GM21423 (cell line): ENCODE data around the gene KDM1B.
A peak's percentile ranks its signal among the peaks of the same experiment; 100 is the strongest.

Experiments used
- ATAC-seq: cut with Tn5 transposase; IDR thresholded peaks from one replicate; pipeline ENCODE4 v1.9.1; 2021; ENCODE audit warnings: mild to moderate bottlenecking, moderate library complexity; ENCODE audit not compliant: unreplicated experiment

The KDM1B gene, protein sequence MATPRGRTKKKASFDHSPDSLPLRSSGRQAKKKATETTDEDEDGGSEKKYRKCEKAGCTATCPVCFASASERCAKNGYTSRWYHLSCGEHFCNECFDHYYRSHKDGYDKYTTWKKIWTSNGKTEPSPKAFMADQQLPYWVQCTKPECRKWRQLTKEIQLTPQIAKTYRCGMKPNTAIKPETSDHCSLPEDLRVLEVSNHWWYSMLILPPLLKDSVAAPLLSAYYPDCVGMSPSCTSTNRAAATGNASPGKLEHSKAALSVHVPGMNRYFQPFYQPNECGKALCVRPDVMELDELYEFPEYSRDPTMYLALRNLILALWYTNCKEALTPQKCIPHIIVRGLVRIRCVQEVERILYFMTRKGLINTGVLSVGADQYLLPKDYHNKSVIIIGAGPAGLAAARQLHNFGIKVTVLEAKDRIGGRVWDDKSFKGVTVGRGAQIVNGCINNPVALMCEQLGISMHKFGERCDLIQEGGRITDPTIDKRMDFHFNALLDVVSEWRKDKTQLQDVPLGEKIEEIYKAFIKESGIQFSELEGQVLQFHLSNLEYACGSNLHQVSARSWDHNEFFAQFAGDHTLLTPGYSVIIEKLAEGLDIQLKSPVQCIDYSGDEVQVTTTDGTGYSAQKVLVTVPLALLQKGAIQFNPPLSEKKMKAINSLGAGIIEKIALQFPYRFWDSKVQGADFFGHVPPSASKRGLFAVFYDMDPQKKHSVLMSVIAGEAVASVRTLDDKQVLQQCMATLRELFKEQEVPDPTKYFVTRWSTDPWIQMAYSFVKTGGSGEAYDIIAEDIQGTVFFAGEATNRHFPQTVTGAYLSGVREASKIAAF

DNA sequence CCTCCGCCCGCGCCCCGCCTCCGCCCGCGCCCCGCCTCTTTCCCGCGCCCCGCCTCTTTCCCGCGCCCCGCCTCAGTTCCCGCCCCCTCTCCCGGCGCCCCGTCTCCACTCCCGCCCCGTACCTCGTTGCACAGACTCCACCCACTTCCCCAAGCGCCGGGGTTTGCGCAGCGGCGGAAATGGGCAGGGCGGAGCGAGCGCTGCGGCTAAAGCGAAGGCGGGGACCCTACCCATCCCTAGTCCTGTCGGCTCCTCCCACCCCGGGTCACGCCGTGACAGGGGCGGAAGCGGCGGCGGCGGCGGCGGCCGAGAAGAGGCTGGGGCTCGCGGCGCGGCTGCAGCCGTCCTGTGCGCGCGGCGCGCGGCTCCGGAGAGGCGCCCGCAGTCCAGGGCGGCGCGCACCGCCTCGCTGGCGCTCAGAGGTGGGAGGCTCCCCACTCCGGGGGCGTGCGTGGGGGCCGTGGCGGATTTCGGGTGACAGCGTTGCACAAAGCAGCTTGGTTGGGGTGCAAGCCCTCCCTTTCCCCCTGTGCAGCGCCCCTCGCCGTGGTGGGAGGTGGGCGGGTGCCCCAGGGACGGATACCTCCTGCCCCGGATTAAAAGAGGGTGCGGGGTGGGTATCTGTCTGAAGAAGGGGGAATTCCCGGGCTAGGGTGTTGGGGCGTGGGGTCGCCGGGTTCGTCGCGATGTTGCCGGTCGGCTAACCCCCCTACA, at the start of gene KDM1B:
TSS of gene KDM1B (plus strand) at position 273 of the 714 bp plus-strand sequence. CDS start 4,474 bp downstream, outside the sequence.
- ATAC-seq, result peak; percentile 87

- no peak for ATAC-seq
Measured at GRCh38 chr6:18107061-18107460, 48.2 kb upstream of the KDM1B start.

GRCh38 chr6:18110162-18110561, 45.1 kb upstream of the KDM1B start:
- ATAC-seq, result no peak

DNA sequence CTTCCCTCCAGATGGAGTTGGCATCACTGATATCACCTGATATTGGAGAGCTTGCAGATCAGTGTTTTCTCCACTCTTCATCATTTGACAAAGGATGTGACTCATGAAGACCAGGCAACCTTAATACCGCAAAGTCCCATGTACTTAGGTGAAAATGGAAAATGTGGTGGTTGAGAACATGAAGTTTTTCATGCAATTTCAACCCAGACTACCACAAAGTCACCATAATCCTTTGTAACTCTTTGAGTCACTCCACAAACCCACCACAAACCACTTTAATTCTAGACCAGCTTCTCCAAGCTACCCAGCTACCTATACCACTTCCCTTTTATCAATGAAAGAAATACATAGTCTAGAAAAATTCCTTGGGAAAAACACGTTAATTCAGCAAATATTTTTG, 39.9 kb upstream of the KDM1B start:
- ATAC-seq, result no peak

DNA sequence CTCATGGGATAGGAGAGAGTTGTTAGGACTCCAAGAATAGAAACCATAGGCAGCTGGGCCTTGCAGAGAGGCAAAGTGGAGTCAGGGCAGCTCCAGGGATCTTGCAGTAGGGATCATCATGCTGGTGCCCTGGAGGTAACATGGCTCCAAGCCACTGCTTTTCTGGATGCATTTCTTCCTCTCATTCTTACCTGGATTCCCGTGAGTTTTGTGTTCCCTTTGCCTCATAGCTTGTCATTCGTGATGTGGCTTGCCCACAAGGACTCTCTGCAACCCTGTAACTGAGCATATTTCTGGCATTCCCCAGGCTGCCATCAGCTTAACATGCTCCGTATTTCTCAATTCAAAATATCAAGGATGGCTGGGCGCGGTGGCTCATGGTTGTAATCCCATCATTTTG, 38.1 kb upstream of the KDM1B start:
- no peak for ATAC-seq

- ATAC-seq, result no peak
Measured at GRCh38 chr6:18118330-18118729, 36.9 kb upstream of the KDM1B start.

- ATAC-seq, result no peak
Measured at GRCh38 chr6:18119236-18119635, 36.0 kb upstream of the KDM1B start.

- no peak for ATAC-seq
Measured at GRCh38 chr6:18121580-18122127, 33.6 kb upstream of the KDM1B start.

GRCh38 chr6:18122128-18123093, 32.8 kb upstream of the KDM1B start, which contains the start of gene NHLRC1:
TSS of gene NHLRC1 (minus strand) at chr6:18122677. CDS start at chr6:18122606, 71 bp downstream.
- ATAC-seq, result peak; percentile 100

- no peak for ATAC-seq
Measured at GRCh38 chr6:18126121-18126520, 29.1 kb upstream of the KDM1B start.

DNA sequence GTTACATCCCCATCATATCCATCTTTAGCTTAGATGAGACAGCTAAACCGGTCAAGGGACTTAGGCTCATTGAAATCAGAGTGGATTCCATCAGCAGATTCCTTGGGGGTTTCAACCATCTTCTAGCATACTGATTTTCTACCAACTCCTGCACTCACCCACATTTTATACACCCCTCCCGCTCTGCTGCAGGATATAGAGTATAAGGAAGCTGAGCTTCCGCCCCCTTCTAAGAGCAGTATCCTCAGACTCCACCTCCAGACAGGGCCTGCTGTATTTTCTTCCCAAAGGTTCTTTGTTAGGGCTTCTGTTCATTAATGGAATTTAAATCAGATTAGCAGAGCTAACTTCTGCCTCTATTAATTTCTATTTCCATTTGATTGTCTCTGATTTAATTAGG, 22.9 kb upstream of the KDM1B start:
- no peak for ATAC-seq

- no peak for ATAC-seq
Measured at GRCh38 chr6:18135171-18135570, 20.1 kb upstream of the KDM1B start.

DNA sequence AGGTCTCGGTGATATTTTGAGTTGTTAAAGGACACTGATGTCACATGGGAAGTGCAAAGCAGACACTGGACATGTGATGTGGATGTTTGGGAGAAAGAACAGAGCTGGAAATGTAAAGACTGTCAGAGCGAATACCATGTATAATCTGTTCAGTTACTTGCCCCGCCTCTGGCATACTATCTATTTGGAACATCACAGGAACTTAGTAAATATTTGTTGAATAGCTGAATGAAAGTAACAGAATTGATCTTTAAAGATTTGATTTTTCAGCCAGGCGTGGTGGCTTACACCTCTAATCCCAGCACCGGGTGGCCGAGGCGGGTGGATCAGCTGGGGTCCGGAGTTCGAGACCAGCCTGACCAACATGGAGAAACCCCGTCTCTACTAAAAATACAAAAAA, 19.0 kb upstream of the KDM1B start:
- ATAC-seq, result no peak

- no peak for ATAC-seq
Measured at GRCh38 chr6:18138906-18139305, 16.3 kb upstream of the KDM1B start.

DNA sequence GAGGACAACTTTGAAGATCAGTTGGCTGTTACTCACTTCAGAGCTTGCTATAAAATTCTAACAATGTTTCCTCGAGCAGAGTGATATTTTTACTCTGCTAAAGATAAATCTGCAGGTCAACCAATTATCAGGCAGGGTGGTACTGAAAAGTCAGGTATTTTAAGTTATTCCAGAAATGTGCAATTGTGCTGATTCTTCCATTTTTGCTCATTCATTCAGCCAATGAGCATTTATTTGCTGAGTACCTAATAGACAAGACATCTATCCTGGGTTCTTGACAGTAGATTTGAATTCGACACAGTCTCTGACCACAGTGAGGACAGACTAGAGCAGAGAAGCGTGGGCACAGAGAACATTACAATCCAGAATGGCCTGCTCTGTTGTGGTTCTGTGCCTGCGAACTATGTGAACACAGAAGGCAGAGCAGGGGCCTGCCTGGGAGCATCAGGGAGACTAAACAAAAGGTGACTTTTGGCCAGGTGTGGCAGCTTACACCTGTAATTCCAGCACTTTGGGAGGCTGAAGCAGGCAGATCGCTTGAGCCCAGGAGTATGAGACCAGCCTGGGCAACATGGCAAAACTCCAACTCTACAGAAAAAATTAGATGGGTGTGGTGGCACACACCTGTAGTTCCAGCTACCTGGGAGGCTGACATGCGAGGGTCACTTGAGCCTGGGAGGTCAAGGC, 15.1 kb upstream of the KDM1B start:
- no peak for ATAC-seq

DNA sequence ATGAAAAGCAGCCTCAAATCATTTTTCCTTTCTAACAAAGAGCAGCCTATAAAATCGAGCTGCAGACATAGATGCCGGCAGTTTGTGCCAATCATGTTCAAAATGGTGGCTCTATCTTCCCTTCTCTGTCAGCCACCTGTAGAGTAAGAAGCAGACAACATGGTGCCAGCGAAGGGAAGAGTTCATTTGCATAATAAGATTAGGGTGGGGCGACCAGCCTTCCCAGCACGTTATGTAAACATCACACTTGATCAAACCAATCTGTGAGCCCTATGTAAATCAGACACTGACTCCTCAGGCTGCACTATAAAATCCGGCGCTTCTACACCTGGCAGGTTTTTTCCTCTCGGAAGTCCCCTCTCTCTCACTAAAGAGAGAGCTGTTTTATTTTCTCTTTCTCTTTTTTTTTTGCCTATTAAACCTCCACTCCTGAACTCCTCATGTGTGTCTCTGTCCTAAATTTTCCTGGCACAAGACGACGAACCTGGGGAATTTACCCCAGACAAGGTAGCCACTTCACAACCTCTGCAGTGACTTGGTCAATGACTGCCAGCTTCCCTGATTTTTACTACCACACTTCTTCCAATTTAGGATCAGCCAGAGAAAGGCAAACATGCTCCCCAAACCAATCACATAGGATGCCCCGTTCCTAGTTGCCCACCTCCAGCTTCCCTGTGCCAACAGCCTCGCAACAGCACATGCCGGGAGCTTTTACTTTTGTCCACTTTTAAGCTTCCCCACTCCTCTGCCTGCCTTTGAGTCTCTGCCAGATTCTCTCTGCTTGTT, 13.2 kb upstream of the KDM1B start:
- ATAC-seq, result no peak

DNA sequence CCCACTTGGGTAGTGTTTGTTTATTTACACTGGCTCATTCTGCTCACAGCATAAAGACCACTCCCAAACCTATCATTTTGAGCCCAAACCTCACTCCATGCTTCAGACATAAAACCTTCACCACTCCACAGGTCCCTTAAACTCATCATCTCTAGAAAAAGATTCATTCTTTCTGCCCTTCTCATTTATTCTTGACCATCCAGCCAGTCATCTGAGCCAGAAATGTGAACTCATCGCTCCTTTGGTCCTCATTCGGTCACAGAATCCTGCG, 12.7 kb upstream of the KDM1B start:
- no peak for ATAC-seq

DNA sequence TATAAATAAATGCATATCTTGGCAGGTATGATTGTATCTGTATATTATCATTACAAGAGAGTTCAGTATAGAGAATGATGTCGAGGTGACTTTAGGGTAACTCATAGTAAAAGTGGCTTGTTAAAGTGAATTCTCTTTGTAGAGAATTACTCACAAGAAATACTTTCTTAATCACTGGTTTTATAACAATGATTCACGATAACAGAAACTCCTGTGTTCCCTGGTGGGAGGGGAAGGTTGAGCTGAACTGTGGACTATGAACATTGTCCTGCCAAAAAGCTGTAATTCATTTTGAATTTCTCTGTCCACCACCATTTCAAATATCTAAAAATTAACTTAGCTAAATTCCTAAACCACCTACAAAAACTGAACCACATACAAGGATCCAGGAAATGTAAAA, 8.1 kb upstream of the KDM1B start:
- no peak for ATAC-seq

DNA sequence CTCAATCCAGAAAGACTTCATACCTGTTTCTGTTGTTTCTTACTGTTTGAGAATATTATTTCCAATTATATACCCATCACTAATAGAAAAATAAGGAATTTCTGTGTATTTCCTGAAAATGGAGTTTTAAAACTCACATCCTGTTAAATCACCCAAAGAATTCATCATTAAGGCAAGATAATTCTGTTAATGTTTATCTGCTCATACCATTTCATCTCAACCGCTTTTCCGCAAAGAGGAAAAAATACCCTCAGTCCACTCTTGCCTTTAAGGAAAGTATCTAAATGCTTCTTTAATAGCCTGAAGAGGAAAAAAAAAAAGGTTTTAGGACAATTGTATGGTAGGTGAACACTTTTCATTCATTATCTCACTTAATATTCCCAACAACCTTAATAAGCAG, 7.6 kb upstream of the KDM1B start:
- ATAC-seq, result no peak
